NCI-H345 (cell line): ENCODE results near the gene FOXP1.

Experiments used
- DNase-seq: peaks from one replicate; lab custom pipeline; 2025; lab: John Stamatoyannopoulos, UW

FOXP1 gene

DNA sequence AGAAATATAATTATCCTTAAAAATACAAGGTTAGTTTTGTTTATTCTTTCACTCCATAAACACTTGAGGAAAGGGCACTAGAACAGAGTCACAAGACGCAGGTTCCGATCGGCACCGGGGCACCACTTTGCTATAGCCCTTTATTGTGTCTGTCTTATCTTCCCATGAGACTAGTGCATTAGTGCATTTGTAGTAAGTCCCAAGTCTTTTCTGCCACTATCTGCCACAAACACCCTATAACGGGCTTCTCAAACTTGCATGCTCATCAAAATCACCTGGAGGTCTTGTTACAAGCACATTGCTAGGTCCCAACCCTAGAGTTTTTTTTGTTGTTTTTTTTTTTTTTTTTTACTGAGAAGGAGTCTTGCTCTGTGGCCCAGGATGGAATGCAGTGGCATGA, 213.1 kb downstream of the FOXP1 start:
- no peak for DNase-seq

DNA sequence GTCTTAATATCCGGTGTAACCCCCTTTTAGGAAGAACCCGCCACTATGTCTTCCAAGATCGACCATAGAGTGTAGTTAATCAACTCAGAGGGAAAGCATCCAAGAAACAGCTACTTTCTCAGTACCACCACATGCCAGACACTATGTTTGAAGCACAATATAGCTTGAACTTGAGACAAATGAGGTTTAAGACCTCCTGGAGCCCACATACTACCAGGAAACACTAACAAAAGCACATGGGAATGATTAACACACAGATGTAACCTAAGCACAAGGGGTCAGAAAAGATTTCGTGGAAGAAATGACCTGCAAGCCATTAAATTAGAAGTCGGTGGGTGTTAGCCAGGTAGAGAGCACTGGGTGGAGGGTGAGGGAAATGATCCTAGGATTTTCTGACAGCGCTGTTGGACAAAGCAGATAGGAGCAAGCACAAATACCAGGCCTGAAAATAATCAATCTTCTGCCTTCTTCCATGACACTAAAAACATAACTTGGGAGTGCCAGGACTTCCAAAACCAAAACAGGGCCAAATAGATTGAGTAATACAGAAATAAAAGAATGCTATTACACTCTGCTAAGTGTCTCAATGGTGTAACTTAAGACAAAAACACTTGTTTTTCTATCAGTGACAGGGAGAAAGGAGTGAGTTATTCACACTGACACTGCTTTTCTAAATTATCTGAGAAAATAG, 213.7 kb downstream of the FOXP1 start:
- DNase-seq, result no peak

DNA sequence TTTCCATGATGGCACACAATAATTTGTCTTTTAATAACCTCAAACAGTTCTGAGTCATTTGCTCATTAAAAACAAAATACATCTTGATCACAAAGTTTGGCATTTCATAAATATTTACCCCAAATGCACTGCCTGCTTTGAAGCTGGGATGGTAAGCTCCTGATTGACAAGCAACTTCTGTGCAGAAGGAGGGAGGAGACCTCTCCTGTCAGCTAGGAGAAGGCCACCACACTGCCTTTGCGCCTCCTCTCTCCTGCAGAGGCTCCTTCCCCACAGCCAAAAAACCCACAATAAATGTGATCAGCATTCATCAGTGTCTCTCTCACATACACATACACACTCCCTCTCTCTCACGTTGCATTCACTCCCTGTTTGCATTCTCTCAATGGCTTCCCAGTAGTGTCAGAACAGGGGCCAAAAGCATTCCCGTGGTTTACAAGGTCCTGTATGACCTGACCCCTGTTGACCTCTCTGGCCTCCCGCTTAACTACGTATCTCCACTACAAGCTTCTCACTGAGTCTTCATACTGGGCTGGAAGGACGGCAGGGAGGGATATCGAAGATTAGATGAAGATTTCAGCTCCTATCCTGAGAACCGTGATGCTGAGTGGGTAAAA, 216.4 kb downstream of the FOXP1 start:
- no peak for DNase-seq

GRCh38 chr3:71361334-71361890, 222.1 kb downstream of the FOXP1 start:
- DNase-seq, result no peak

GRCh38 chr3:71360764-71361163, 222.8 kb downstream of the FOXP1 start:
- no peak for DNase-seq

GRCh38 chr3:71360180-71360579, 223.3 kb downstream of the FOXP1 start:
- DNase-seq, result no peak

- DNase-seq, result no peak
Measured at GRCh38 chr3:71358243-71358642, 225.3 kb downstream of the FOXP1 start.

GRCh38 chr3:71356265-71356664, 227.3 kb downstream of the FOXP1 start:
- no peak for DNase-seq

DNA sequence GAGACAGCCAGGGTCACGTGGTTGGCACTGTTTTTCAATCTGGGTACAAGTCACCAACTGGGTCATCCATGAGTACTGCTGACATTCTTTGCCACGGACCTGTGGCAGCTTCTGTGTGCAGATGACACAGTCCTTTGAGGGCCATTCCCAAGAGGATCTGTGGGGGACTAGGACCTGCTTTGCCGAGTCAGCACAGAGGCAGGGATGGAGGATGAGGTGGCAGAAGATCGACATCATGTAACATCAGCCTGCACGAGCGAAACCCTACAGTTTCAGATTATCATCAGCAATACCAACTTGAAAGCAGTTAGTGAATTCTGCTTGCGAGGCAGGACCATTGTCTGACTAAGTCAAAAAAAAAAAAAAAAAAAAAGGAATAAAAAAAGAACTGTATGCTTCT, 227.7 kb downstream of the FOXP1 start:
- no peak for DNase-seq

DNA sequence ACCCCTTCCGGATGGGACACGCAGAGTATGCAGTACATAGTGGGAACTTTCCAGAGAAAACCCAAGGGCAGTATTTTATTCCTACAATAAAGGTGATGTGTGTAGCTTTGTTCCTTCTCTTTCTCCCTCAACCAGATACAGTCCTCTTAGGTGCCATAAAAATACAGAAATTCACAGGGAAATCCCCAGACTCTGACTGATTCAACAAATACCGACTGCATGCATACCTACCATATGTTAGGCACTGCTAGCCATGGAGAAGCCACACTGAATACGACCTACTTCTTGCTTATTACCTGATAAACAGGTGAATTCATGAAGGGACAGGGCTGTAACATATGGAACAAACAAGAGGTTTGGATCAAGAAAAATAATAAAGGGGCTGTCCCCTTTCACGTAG, 228.5 kb downstream of the FOXP1 start:
- no peak for DNase-seq

GRCh38 chr3:71351403-71352149, 232.0 kb downstream of the FOXP1 start:
- DNase-seq, result no peak

- no peak for DNase-seq
Measured at GRCh38 chr3:71350998-71351397, 232.5 kb downstream of the FOXP1 start.

DNA sequence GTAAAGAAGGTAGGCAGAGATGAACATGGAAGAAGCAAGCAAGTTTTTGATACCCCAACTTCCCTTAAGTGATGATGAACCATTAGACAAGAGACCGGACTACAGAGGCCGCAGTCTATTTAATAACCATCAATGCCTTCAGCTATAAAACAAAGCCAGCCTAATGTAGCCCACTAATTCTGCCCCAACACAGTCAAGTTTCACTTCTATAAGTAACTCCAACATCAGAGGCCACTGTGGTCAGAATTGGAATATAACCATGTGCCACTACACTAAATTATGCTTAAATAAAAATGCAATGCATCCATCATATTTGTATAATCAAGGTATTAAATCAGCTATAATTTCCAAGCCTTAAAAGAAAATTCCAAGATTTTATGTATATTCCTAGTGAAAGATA, 234.7 kb downstream of the FOXP1 start:
- no peak for DNase-seq

DNA sequence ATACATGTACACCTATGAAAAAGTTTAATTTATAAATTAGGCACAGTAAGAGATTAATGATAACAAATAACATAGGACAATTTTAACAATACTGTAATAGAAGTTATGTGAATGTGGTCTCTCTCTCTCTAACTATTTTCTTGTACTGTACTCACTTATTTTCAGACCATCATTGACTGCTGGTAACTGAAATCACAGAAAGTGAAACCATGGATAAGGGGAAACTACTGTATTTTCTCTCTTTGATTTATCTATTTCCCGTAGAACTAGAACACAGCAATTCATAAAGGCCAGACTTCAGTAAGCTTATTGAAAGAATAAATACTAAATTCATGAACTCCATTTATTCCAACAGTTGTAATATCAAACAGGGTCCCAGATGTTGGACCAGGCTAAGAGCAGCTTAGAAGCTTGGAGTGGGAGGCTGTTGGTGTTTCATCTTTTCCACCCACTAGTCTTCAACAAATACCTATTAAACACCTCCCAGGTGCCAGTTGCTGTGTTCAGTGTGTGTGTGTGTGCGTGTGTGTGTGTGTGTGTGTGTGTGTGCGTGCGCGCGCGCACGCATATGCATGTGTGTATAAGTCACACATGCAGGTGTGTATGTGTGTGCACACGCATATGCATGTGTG, 235.4 kb downstream of the FOXP1 start:
- no peak for DNase-seq

DNA sequence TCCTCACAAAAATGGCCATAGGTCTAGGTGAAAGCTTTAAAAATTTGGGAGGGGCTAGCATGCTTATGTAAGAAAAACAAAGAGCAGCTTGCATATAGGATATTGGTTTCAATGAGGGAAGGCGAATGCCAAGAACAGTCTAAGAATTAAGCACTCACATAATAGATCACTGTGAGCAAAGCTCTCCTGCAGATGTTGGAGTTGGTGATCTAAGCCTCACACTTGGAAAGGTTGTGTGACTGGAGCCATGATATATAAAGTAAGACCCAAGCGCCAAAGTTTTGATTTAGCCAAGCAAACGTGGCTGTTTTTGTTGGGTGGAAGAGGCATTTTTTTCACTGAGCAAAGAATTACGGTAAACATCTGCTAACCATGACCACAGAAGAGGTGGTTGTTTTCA, 237.5 kb downstream of the FOXP1 start:
- no peak for DNase-seq

GRCh38 chr3:71345429-71346040, 238.0 kb downstream of the FOXP1 start:
- no peak for DNase-seq

DNA sequence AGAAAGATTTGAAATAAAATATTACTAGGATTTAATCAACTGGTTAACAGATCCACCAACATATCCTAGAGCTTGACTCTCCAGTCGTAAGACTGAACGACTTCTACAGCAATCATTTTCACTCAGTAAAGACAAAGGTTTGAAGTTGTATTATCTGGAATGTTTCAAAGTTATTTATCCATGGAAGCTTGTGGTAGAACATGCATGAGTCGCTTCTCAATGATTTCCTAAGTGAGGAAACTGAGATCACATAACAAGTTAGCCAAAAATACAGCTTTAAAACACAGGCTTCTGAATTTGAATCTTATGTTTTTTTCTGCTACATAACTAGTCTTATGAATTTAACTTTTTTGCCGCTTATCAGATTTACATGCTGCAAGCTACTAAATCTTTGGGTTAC, 241.8 kb downstream of the FOXP1 start:
- DNase-seq, result no peak

DNA sequence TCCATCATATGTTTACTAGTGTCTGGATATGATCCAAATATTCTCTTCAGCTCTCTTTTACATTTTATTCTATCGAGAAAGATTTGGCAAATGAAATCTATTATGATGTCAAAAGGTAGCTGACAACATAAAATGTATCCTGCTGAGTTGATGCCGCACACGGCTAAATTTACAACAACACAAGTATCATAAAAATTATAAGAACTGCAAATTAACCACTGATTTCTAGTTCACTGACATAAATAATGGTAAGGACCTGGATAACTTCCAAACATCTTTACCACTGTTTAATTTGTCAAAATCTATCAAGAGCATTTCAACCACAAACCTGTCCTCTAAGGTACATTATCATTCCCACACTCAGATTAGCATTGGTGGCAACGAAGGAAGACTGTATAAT, 244.5 kb downstream of the FOXP1 start:
- no peak for DNase-seq

DNA sequence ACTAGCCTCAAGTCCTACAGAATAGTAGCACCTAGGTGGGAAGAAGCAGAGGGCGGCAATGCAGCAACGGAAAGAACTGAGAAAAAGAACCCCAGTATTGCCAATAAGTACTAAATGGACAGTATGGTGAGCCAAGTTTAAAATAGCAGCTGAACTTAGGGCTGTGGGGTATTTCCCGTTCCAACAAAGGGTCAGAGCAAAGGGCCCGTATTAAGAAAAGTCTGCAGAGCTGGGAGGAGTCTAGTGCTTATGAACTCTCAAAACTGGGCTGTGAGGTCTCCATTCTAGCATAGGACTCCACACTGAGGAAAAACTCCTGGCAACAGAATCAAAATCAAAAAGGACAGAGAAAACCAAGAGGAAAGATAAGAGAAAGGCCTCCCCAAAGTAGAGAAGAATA, 250.7 kb downstream of the FOXP1 start:
- no peak for DNase-seq

GRCh38 chr3:71330909-71331308, 252.6 kb downstream of the FOXP1 start:
- DNase-seq, result no peak

- DNase-seq, result no peak
Measured at GRCh38 chr3:71330505-71330904, 253.0 kb downstream of the FOXP1 start.

GRCh38 chr3:71329817-71330216, 253.7 kb downstream of the FOXP1 start:
- no peak for DNase-seq
